GM18499 (cell line): ENCODE results near the gene PLB1.
"Not testable (repeated sequence)": the region's sequence is repeated elsewhere in the genome, so short reads cannot be mapped to it uniquely, and the experiment has no call there.

ENCODE experiments used
- ATAC-seq: cut with Tn5 transposase; IDR thresholded peaks from one replicate; pipeline ENCODE4 v1.9.1; 2021; ENCODE audit warnings: moderate number of reproducible peaks; ENCODE audit not compliant: insufficient read depth, unreplicated experiment

PLB1 gene

GRCh38 chr2:28654663-28655320, 158.9 kb downstream of the PLB1 start:
- no peak for ATAC-seq

GRCh38 chr2:28656937-28657615, 161.2 kb downstream of the PLB1 start:
- ATAC-seq, result no peak

DNA sequence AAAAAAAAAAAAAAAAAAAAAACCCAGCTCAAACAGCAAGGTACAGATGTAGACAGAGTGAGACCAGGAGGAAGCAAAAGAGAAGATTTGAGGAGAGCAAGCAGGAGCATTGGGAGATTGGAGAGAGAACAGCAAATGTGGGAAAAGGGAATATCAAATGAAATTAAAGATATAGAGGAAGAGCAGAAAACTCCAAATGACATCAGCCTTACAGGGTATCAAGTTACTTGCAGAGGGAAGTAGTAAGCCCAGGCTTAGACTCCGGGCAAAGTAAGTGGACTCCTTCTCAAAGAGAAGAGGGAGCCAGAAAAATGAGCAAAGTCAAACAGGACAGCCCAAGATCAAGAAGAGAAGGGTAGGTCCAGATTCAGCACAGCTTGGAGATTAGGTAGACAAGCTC, 162.5 kb downstream of the PLB1 start:
- ATAC-seq, result no peak

DNA sequence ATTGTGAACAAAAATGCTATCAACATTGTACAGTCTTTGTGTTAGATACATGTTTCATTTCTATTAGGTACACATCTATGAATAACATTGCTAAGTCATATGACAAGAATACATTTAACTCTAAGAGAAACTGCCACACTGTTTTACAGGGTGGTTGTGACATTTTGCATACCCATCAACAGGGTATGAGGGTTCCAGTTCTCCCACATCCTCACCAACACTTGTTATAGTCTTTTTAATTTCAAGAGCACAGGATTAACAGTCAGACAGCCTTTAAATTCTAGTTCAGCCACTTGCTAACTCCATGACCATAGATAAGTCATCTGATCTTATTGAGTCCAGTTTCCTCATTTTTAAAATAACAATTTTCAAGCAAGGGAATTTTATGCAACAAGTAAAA, 163.3 kb downstream of the PLB1 start:
- ATAC-seq, result no peak

GRCh38 chr2:28661589-28662001, 165.7 kb downstream of the PLB1 start:
- ATAC-seq, result no peak

DNA sequence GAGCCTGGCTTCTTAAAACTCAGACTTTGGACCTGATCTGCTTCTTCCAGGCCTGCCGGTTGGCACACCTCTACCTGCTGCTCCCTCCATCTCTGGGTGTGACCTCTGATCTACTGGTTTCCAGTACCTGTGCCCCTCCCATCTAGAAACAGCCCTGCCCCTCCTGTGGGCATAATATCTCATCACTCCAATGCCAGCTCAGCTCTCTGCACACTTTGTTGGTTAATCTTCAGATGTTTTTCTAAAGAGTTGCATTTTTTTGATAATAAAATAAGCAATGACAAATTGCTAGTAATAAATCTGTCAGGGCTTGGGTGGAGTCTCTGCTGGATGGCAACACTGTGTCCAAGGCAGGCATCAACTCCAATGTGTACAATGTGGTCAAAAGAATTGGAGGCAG, 166.2 kb downstream of the PLB1 start:
- no peak for ATAC-seq

DNA sequence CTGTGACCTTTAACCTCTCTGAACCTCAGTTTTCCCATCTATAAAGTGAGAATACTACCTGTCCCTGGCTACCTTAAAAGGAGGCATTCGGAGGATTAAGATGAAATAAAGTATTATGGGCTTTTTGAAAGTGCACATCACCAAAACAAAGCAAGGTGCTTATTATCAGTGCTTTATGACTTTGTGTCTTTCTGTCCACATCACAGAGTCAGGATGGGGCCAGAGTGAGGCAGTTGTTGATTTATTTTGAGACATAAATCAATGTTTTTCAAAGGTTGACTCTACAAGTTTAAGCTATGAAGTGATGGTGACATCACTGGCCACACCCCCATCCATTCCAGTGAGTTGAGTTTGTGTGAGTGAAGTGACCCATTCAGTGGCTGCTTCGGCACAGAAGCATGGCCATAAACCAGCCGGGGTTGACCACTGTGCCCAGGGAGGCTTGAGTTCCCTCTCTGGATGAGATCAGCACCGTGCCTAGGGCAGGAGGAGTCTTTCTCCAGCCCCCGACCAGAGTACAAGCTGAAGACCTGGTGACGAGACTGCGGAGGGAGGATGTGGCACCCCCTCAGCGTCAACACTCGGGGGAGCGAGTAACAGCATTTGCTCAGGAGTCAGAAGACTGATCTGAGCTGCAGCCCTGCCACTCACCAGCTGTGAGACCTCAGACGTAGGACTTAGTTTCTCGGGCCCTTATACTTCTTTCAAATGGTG, 166.8 kb downstream of the PLB1 start:
- no peak for ATAC-seq

- ATAC-seq, result no peak
Measured at GRCh38 chr2:28663359-28663758, 167.5 kb downstream of the PLB1 start.

DNA sequence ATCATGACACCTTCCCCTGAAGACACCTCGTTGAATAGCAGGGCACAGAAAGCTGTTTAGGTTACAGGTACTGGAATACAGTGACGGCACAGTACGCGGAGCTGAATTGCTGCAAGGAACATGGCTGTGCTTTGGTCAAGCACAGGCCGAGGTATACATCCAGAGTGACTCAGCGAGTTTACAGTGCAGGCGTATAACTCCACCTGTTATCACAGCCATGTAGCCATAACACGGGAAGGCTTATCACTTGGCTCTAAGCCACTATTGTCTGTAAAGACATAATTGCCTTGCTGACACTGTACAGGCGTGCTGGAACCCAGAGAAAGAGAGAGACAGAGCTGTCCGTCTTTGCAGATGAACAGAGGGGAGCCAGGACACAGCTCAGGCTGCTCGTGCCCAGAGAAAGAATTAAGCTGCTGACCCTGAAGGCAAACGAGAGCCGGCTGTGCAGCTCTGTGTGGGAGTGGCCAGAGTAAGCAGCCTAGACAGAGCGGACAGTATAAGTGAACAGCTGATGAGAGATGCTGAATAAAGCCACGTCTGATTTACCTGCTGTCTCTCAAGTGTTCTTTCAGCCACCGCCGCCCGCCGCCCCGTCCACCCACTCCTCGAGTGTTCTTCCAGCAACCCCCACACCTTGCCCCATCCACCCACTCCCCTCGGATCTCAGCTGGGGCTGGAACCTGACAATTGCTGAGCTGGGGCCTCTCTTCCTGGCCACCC, 168.4 kb downstream of the PLB1 start:
- no peak for ATAC-seq

GRCh38 chr2:28665041-28665704, 169.3 kb downstream of the PLB1 start:
- no peak for ATAC-seq

DNA sequence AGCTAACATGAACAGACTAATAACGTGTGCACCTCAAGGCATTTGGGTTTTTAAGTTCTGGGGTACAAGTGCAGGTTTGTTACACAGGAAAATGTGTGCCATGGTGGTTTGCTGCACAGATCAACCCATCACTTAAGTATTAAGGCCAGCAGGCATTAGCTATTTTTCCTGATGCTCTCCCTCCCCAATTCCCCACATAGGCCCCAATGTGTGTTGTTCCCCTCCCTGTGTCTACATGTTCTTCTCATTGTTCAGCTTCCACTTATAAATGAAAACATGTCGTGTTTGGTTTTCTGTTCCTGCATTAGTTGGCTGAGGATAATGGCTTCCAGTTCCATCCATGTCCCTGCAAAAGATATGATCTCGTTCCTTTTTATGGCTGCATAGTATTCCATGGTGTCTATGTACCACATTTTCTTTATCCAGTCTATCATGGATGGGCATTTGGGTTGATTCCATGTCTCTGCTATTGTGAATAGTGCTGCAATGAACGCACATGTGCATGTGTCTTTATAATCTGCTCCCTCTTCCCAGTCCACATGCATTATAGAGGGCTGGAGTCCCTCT, 170.0 kb downstream of the PLB1 start:
- not testable (repeated sequence) for ATAC-seq

DNA sequence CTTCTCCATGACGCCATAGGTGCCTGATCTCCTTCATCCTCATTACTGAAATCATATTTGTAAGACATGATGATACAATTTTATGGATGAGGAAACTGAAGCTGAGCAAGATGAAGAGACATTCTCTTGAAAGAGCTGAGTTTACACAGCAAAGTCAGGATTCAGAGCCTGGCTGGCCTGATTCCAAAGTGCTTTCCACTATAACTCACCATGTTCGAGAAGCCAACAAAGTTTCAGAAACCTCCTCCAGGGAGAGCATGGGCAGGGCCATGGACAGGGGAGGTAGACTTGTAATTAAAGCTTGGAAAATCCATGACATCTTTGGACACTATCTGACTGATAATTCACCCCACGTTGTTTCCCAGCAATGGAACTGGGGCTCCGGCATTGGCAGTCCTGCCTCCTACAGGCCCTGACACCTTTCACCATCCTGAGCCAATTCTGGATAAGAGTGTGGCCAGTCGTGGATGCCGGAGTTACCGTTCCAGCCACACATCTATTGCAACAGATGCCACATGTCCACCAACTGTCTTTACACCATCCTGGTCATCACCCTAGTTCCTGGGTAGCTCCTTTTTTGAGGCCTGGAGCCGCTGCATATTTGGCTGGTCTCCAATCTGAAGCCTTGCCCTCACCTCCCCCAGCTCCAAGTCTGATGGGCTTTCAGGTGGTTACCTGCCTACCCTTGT, 170.8 kb downstream of the PLB1 start:
- ATAC-seq, result no peak

DNA sequence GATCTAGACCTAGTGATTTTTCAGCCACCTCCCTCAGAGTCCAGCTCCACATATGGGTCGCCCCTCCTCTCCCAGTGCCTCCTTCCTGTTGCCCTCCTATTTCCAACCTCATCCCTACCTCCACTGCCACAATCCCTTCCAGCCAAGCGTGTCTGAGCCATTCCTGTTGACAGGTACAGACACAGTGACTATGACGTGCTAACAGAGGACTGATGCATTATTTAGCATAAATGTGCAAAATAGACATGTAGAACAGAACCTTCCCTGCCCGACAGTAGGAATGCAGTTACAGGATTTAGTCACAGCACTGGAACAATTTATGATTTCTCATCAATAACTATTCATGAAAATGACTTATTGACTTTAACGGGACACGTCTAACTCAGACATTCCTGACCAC, 171.4 kb downstream of the PLB1 start:
- ATAC-seq, result no peak

DNA sequence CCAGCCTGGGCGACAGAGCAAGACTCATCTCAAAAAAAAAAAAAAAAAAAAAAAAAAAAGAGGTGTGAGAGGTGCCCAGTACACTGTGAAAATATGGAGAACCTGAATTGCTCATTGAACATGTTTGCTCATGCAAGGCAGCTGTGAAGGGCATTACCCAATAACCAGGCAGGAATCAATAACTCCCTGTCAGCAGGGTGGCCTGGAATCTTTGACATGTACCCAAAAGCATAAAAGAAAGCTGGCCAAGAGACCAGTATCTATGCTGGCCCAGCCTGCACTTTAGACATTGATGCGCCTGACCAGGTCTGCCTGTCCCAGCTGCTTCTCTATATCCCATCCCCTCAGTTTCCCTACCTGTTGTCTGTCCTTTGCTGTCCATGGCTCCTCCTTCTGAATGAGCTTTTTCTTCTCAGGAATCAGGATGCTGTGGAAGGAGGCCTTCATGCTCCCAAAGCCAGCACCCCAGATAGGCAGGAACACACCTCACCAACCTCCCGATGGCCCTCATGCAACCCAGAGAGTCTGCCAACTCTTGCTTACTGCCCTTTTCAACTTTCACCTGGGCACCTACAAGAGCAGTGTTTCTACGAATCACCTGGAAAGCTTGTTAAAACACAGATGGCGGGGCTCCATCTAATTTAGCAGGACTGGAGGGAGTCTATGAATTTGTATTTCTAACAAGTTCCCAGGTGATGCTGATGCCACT, 172.4 kb downstream of the PLB1 start:
- ATAC-seq, result no peak

DNA sequence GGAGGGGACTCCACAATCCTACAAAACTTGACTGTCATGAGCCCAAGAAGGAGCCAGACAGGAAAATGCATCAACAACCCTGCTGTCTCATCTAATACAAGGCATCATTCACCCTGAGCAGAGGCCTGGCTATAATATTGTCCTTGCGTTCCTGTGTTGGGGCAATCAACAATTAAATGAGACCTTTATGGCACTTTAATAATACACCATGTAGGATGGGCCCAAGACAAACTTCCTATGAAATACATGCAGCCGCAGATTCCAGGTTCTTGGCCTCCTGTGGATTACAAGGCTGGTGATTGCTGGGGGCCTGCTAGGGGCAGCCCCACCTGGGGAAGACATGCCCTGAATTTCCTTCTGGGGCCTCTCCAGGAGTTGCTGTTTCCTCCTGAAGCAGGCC, 173.0 kb downstream of the PLB1 start:
- ATAC-seq, result no peak

GRCh38 chr2:28670856-28671255, 175.0 kb downstream of the PLB1 start:
- ATAC-seq, result no peak

- no peak for ATAC-seq
Measured at GRCh38 chr2:28673338-28673737, 177.5 kb downstream of the PLB1 start.

- ATAC-seq, result no peak
Measured at GRCh38 chr2:28674062-28674712, 178.3 kb downstream of the PLB1 start.

DNA sequence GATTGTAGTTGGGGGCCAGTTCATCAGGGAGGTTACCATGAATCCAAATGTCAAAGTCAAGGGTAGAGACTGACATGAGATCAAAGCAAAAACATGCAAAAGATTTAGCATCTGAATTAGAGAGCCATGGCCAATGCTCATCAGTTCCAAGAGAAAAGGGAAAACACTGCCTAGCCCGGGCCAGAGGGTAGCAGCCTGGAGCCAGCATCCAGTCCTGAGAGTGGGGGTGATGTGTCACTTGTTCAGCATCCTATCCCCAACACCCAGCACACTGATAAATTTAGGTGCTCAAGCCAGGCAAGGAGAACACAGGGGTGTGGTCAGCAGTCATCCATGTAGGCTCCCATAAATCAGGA, 178.8 kb downstream of the PLB1 start:
- no peak for ATAC-seq
